GM19468 (cell line): ENCODE measurements around the gene SLC25A10.

Experiments
- ATAC-seq: cut with Tn5 transposase; IDR thresholded peaks from one replicate; pipeline ENCODE4 v1.9.1; 2021; ENCODE audit warnings: mild to moderate bottlenecking, moderate library complexity, moderate number of reproducible peaks; ENCODE audit not compliant: unreplicated experiment; ENCODE audit errors: extremely low read depth

Gene SLC25A10

DNA sequence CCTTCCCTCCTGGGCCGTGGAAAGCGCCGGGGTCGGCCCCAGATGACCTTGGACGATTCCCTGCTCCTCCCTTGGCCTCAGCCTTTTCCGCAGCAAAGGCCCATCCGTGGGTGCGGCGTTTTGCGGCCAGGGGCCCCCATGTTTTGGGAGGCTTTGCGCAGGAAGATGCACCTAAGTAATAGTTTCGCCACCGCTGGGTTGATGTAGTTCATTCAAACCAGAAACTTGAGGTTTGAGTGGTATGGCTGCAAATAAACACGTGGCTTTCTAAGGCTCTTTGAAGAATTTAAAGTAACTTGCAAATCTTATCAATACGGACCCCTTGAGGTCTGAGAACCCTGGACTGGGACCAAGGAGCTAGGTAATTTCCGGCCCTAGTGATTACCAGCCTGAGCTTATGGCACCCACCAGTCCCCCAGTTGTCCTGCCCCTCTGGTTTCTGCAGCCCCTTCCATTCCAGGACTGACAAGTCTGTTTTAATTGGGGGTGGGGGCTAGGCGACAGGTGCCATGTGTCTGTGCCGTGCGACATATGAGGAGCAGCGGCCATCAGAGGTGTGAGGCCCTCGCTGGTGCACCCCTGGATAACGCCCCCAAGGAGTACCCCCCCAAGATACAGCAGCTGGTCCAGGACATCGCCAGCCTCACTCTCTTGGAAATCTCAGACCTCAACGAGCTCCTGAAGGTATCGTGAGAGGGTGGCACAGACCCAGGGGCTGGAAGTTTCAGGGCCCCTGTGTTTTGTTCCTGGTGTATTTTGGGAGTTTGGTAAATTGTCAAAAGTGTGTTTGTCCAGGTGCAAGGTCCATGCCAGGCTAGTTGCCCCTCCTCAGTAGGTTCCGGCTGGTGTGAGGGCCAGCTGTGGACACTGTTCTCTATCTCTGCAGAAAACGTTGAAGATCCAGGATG lies 8.1 kb upstream of the SLC25A10 start:
- no peak for ATAC-seq

DNA sequence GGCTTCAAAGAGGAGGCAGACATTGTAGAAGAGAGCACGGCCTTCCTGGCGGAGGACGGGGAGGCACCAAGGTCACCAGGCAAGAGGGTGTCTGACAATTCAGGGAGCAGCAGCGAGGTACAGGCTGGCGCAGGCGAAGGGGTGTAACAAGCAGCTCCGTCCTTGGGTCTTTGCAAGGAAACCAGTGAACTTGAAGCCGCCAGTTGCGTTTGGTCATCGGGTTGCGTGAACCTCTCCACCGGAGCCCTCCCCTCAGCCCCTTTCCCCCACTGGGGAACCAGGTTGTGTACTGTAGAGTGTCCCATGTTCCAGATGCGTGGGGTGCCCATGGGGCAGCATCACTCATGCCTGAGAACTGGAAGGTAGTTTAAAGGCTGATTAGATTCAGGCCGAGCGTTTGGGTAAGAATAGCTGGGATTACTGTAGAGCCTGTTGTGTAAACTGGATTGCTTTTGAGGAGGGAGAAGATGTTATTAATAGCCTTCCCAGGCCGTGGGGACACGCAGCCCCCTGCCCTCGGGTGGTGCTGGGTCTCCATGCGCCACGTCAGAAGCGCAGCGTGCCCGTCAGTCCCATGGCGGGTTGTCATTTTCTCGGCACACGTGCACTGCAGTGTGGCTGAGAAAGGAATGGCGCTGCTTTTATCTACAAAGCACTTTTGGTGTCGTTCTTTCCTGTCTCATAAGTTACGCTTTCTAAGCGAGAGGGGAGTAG lies 6.4 kb upstream of the SLC25A10 start:
- ATAC-seq, result no peak

DNA sequence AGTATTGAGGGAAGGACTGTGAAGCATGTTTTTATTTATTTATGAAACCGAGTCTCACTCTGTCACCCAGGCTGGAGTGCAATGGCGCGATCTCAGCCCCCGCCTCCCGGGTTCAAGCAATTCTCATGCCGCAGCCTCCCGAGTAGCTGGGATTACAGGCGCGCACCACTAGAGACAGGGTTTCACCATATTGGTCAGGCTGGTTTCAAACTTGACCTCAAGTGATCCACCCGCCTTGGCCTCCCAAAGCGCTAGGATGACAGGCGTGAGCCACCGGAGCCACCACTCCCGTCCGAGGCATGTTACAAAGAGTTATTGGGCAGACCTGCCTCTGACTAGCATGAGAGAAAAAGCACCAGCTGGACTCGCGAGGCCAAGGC lies 5.9 kb upstream of the SLC25A10 start:
- no peak for ATAC-seq

DNA sequence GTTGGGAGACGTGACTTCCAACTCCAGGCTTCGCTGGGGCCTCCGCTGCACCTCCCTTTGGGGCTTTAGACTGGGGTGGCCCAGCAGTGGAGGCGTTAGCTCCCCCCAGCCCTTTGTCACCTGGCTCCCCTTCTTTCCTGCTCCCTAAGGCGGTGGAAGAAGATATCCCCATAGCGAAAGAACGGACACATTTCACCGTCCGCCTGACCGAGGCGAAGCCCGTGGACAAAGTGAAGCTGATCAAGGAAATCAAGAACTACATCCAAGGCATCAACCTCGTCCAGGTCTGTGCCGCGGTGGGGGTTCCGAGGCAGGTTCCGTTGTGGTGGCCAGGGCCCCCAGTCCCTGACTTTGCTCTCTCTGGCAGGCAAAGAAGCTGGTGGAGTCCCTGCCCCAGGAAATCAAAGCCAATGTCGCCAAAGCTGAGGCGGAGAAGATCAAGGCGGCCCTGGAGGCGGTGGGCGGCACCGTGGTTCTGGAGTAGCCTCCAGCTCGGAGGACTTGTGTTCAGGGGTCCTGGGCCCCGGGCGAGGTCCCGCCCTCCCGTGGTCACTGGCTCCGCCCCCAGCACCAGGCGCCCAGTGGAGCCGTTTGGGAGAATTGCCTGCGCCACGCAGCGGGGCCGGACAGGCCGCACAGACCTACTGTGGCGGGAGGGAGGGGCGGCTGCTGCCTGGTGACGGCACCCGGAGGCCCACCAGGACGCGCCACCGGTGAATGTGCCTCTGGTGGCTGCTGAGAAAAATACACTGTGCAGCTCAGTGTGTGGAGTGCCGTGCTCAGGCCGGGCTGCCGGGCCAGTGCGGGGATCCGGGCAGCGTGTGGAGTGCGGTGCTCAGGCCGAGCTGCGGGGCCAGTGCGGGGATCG lies 5.1 kb upstream of the SLC25A10 start:
- ATAC-seq, result no peak

DNA sequence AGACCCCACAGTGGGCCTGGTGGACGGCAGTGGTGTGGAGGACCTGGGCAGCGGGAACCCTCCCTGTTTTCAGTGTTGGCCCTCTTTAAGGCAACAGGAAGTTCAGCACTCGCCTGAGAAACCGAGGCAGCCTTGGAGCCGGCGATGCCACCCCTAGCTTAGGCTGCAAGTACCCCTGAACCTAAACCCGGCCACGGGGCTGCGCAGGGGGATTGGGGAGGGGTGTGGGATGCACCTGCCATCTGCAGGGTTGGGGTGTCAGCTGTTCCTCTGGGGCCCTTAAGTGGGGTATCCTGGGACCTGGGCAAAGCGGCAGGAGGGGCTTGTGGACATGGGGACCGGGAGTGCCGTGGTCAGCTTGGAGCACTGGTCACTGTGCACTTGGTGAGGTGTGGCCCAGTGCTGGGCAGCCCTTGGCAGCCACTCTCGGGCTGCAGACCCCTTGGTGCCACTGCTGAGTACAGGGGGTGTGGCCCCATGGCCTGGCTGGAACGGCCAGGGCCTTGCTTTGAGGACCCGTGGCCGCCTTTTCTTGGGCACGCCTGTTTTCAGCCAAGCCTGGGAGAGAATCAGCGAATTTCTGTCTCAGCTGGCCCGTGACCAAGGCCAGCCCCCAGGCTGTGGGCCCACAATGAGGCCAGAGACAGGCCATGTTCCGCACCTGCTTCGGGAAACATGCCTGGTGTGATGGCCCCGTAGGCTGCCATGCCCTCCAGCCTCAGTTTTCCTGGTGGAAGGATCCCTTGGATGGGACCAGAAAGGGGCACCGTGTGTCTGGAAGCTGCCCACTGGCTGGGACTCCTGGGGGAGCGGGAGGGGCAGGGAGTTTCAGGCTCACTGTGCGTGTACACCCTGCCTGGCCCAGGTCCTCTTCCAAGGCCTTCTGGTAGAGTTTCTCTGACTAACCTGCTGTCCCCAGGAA lies 4.1 kb upstream of the SLC25A10 start:
- ATAC-seq, result no peak

DNA sequence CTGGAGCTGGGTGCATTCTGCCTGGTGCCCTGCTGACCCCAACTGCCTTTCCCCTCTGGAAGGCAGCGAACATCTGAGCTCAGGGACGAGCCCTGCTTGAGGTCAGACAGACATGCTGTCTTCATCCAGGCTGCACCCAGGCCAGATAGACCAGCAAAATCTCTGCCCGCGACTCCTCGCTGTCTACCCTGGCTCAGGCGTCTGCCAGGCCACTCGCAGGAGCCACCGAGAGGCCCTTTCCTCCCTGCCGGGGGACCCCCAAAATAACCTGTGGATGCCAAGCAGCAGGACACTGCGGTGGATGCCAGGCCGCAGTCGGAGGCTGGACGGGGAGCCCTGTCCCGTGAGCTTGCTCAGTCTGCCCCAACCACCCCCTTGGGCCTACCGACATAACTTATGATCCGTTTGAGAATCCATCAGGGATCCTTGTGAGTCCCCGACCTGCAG lies 3.3 kb upstream of the SLC25A10 start:
- ATAC-seq, result no peak

DNA sequence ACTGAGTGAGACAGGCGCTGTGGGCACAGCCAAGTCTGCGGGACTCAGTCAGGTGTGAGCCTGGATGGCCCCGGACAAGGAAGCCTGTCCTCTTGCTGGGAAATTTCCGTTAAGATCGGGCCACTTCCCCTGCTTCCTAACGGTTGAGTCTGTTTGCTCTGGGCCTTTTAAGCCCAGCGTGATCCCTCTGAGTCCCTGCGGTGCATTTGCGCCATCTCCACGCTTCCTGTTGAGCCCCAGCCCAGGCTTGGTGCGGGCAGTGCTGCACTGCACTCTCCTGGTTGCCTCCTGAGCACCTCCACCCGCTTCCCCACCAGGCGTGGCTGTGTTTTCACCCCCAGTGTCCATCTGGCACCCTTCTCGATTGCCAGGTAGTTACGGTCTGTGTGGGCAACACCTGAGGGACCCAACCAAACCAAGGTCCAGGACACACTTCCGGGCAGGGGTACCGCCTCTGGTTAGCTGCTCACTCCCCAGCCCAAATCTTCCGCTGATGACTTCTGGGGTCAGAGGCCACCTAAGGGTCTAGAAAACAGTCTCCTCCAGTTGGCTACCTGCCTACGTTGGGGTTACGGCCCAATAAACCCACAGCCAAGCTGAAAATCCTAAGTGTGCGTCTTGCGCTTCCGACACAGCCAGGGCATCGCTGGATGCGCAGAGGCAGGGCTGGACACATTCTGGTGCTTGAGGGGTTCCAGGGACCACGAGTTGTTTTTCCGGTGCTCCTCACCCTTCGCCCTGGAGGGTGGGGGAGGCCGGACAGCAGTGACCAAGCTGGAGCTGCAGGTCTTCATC lies 1.4 kb upstream of the SLC25A10 start:
- no peak for ATAC-seq

DNA sequence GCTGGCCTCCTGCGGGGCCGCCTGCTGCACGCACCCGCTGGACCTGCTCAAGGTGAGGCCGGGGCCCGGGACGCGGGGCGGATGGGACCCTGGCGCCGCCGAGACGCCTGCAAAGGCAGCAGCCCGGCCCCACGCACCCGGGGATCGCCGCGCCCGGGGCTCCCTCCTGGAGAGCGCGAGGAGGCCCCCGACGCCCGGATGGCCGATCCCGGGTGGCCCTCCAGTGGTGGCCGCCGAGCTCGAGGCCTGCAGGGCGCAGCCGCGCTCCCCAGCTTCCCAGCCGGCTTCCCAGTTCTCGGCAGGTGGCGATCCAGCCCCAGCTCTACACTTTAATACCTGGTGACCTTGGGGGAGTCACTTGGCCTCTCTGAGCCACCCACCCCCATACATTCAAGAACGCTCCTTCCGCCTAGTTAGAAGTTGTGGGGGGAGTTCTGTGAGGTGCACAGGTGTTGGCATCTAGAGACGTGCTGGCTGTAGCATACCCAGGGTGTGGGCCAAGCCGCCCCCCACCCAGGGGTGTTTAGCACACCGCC lies 452 bp downstream of the SLC25A10 start:
- no peak for ATAC-seq

DNA sequence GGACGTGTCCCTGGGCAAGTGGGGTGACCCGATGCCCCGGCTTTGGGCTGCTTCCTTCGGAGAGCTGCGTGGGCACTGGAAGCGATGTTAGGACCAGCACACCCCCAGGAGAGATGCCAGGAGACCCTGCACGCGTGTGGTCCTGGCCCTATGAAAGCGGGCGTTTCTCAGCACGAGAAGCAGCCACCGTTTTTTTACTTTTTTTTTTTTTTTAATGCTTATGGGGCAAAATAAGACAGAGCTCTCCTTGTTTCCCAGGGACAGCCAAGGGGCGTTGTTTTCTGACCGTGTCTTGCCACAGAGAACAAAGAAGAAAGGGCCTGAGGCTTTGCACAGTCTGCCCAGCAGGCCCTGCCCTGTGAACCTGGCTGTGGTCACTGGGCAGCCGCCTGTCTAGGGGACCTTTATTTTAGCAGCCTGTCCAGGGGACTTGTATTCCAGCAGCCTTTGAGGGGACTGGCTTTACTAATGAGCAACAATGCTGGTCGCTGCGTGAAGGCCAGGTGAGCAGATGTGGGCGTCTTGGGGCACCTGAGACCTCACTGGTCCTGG lies 996 bp downstream of the SLC25A10 start:
- ATAC-seq, result no peak

DNA sequence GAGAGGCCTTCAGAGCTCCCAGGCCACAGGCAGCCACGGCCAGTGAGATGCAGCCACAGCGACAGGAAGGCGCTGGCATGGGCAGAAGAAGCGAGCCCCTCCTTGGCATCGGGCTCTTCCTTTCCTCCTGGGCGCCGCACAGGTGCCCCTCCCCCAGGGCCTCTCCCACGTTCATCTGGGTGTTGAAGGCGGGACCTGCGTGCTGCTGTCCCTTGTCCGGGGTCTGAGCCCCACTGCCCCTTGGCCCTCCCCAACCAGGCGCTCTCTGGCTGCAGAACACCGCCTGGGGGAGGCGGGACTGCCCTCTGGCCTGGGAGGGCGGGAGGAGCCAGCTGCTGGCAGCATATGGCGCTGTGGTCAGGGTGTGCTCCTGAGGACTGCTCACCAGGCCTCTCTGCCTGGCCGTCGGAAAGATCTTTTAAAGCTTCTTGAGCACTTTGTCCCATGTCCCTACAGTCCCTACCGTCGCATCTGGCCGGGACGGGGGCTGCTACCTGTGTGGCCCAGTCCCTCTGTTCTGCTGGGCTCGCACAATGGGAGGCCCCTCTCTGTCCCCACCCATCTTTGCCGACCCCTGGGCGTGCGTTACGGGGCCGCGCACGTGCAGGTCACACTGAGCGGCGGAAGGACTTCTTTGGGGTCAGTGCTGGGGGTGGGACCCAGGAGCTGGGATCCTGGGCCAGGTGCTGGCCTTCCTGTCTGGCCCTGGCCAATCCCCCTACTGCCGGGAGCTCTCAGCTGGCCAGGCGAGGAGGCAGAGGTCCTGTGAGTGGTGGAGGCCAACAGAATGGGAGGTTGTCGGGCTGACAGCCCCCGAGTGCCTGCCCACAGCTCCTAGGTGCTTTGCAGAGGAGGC lies 1.7 kb downstream of the SLC25A10 start:
- no peak for ATAC-seq

DNA sequence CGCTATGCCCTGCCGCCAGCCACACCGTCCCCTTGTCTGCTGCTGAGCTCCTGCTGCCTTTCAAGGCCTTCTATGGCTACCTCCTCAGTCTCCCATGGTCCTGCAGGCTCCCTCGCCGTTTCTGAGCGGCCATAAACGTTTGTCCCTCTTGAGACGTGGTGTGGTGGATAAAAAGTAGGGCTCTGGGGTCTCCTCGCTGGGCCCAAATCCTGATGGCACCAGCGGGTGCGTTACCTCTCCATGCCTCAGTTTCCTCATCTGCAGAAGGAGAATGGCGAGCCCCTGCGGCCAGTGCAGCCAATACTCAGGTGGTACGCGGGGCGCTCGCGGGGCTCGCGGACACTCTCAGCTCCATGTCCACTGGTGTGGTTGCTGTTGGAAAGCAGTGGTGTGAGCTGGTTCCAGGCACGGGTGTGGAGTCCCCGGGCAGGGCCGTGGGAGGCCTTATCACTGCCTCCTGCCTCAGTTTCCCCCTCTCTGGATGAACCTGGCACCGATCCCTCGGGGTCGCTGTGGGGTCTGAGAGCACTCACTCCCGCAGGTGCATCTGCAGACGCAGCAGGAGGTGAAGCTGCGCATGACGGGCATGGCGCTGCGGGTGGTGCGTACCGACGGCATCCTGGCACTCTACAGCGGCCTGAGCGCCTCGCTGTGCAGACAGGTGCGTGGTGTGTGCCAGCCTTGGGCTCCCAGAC lies 2.5 kb downstream of the SLC25A10 start:
- no peak for ATAC-seq

DNA sequence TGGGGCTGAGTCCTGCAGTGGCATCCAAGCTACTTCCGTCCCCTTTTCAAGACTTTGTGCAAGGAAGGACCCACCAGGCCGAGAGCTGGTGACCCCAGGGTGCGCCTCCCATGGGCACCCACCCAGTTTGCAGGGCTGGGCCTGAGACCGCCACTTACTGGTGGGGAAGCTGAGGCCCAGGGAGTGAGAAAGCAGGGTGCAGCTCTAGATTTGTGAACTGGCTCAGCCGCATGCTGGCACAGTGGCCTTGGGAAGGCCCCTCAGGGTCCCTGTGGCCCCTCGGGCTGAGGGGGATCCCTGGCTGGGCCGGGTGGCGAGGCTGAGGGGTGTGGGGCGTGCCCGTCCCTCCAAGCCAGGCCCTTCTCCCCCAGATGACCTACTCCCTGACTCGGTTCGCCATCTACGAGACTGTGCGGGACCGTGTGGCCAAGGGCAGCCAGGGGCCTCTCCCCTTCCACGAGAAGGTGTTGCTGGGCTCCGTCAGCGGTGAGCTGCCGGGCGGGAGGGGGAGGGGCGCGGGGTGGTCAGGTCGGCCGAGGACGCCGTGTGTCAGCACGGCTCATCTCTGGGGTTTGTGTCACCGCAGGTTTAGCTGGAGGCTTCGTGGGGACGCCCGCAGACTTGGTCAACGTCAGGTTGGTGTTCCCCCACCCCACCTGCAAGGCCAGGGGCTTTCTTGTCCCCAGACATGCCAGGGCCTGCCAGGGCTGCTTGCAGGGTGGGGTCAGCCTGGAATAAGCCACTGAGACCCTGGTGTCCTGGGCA lies 3.2 kb downstream of the SLC25A10 start:
- no peak for ATAC-seq

DNA sequence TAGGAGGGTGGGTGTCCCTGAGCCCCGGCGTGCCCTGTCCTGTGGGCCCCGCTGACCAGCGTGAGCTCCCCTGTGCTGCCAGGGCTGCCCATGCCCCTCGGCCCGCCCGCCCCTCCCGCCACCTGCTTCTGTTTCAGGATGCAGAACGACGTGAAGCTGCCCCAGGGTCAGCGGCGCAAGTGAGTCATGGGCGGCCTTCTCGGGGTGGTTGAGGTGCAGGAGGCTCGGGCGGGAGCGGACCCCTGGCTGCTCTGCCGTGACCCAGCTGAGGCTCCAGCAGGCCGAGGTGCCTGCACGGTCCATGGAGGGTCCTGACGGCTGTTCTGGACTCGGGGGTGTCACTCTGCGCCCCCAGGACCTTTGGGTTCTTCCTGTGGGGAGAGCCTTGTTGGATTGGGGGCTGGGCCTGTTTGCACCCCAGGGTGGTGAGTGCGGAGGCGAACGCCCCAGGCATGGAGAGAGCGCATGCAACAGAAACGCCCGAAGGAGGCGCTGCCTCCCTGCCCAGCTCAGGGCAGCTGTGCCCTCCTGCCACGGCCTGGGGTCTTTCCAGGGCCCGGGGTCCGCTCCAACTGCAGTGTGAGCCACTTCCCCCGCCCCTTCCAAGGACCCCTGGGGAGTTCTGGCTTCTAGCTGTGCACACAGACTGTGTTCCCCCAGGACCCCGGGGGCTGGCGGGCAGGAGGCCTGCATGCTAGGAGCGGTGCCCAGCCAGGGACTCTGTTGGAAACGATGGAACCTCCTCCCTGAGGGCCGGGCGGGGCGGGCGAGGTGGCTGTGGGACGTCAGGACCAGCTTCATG lies 4.0 kb downstream of the SLC25A10 start:
- no peak for ATAC-seq

DNA sequence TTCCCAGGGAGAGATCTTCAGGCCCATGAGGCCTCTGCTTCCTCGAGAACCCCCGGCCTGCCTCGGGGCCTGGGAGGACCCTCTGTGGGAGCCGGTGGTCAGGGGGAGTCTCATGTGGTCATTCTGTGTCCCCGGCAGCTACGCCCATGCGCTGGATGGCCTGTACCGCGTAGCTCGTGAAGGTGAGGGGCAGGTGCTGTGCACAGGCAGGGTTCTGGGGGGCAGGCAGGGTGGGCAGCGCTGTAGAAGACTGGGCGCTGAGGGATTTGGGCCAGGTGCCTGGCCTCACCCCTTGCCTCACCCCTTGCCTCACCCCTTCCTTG lies 4.6 kb downstream of the SLC25A10 start:
- ATAC-seq, result no peak

DNA sequence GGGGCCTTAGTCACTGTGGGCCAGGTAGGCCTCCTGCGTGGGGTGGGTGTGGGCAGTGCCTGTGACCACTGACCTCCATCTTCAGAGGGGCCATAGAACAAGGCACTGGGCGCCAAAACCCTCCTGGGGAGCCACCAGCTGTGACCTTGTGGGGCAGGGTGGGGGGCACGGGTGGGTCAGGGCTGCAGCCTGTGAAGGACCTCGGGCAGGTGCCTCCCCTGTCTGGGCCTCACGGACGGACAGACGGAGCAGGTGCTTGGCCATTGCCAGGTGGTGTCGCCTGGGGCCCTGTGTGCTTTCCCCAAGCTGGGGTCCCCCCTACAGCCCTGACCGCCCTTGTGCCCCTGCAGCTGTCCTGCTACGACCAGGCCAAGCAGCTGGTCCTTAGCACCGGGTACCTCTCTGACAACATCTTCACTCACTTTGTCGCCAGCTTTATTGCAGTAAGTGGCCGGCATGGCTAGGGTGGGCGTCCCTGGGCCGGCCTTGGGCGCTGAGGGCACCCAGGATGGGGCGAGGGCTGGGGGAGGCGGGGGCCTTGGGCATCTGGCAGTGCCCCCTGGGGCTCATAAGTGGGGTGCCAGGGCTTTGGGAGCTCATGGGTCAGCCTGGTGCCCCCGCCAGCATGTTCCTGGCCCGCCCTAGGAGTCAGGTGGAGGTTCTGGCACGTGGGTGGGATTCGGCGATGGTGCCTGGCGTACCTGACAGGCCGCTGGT lies 5.1 kb downstream of the SLC25A10 start:
- no peak for ATAC-seq
